Stimulated activated CD4-positive, alpha-beta T cell treated with anti-CD3 and anti-CD28 coated beads, Interleukin-12 subunit alpha, Interleukin-12 subunit beta, amount 100 ng/mL, for 24 hours (primary cell): ENCODE data around the gene ILF3.

Source experiments
- DNase-seq, 2 experiments: peaks; one replicate each; pipeline ENCODE4 v3.0.0-alpha.2; 2020; ENCODE audit warnings: low read depth in 2 of 2

ILF3 gene

DNA sequence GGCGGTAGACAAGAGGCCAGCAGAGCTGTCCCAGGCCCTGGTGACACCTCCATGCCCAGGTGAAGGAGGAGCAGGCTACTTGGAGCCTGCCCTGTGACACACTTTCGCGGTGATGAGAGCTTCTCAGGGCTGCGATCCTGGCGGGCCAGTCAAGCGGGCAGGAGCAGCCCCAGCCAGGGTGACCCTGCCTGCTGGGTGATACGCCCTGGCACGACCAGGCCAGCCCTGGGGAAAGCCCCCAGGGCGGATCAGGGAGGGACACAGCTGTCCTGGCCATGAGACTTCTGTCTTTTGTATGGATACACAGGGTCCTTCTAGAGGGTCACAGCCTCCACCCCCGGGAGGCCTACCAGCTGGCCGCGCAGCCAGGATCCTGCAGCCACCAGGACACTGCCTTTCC lies 76.8 kb downstream of the ILF3 start:
- DNase-seq = no peak

DNA sequence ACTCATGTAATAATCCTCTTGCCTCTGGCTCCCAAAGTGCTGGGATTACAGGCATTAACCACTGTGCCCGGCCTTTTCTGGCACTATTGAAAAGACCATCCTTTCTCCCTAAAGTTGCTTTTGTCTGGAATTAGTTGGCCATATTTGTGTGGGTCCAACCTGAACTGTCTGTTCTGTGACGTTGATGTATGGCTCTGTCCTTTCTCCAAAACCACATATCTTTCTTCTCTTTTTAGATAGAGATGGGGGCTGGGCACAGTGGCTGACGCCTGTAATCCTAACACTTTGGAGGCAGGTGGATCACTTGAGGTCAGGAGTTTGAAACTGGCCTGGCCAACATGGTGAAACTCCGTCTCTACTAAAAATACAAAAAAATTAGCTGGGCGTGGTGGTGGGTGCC lies 81.6 kb downstream of the ILF3 start:
- no peak for DNase-seq

DNA sequence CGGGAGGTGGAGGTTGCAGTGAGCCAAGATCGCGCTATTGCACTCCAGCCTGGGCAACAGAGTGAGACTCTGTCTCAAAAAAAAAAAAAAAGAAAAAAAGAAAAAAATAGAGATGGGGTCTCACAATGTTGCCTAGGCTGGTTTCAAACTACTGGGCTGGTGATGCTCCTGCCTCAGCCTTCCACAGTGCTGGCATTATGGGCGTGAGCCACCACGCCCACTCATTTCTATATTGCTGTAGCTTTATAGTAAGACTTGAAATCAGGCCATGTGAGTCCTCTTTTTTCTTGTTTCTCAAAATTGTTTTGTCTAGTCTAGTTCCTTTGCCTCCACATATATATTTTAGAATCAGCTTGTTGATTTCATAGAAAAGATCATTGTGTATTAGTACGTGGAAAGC lies 82.0 kb downstream of the ILF3 start:
- DNase-seq = no peak

DNA sequence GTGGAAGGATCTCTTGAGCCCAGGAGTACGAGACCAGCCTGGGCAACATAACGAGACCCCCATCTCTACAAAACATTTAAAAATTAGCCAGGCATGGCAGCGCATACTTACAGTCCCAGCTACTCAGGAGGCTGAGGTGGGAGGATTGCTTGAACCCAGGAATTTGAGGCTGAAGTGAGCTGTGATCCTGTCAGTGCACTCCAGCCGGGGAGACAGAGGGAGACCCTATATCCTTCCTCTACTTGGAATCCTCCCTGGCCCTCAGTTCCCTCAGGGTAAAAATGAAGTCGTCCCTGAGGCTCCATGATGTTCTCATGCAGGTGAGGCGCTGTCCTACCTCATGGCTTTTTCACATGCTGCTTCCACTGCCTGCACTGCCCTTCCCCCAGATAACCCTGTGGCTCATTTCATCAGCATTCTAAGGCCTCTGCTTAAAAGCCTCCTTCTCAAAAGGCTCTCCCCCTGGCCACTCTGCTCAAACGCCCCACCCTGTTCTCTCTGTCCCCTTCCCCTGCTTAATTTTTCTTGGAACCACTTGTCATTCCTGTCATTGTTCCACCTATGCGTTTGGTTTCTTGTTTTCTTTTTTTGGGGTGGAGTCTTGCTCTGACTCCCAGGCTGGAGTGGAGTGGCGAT lies 82.9 kb downstream of the ILF3 start:
- DNase-seq = no peak

DNA sequence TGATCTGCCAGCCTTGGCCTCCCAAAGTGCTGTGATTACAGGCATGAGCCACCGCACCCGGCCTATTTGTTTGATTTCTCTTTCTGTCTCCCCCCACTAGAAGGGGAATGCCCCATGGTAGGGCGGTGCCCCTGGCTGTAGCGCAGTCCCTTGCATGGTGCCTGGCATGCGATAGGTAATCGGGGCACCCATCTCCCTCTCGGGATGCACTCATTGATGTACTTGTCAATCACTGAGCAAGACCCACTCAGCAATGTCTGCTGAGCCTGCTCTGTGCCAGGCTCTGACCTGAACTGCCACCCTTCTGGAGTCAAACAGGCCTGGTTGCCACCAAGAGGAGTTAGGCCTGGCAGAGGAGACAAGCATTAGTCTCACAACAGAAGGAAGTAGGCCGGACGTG lies 83.6 kb downstream of the ILF3 start:
- no peak for DNase-seq

DNA sequence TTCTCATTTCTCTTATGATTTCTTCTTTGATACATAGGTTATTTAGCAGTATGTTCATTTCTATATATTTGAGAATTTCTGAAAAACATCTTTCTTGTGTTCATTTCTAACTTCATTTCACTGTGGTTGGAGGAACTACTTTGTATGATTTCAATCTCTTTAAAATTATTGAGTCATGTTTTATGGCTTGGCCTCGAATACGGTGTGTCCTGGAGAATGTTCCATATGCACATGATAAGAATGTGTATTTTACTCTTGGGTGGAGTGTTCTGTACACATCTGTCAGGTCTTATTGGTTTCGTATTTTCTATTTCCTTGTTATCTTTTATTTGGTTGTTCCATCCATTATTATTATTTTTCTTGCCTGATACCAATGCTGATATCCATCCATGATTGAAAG lies 86.7 kb downstream of the ILF3 start:
- DNase-seq = no peak
